ENCODE results near the gene CHRNA1.
"Not testable (repeated sequence)": the region's sequence is repeated elsewhere in the genome, so short reads cannot be mapped to it uniquely, and the experiment has no call there.

Gene CHRNA1

DNA sequence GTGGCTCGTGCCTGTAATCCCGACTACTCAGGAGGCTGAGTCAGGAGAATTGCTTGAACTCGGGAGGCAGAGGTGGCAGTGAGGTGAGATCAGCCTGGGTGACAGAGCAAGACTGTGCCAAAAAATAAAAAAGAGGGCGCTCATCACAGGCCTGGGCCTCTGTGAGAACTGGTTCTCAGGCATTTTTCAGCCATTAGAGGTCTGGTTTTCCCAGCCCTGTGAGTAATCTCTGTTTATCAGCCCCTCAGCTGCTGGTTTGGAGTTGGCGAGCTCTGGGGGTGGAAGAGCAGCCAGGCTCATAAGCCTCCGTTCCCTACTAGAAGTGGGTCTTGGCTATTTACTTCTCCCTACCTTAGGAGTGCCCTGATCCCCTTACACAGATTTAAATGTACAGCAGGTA is 53.1 kb downstream of the CHRNA1 start:
- no peak for DNase-seq

DNA sequence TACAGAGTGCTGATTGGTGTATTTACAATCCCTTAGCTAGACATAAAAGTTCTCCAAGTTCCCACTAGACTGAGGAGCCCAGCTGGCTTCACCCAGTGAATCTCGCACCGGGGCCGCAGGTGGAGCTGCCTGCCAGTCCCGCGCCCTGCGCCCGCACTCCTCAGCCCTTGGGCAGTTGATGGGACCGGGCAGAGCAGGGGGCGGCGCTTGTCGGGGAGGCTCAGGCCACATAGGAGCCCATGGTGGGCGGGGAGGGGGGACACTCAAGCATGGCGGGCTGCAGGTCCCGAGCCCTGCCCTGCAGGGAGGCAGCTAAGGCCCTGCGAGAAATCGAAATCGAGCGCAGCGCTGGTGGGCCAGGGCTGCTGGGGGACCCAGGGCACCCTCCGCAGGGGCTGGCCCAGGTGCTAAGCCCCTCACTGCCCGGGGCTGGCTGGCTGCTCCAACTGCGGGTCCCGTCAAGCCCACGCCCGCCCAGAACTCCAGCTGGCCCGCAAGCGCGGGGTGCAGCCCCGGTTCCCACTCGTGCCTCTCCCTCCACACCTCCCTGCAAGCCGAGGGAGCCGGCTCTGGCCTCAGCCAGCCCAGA is 54.8 kb downstream of the CHRNA1 start:
- not testable (repeated sequence) for DNase-seq

- DNase-seq = no peak
Observed at GRCh38 chr2:174708713-174709112, 55.6 kb downstream of the CHRNA1 start.

DNA sequence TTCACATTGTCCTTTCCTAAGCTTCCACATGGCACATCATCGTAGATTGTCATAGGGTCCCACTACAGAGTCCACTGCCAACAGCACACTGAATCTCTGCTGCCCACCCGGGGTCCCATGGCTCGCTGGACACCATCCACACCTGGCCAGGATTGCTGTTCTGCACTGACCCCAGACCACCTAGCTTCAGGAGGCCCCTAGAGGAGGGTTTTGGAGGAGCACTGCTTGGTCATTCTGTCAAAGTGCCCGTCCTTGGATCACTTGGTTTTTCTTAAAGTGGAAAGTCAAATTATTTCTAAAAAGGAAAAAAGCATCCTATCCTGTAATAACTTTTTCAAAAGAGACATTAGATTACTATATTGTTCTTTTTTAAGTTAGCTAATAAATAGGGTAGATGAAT is 59.0 kb downstream of the CHRNA1 start:
- DNase-seq = no peak

DNA sequence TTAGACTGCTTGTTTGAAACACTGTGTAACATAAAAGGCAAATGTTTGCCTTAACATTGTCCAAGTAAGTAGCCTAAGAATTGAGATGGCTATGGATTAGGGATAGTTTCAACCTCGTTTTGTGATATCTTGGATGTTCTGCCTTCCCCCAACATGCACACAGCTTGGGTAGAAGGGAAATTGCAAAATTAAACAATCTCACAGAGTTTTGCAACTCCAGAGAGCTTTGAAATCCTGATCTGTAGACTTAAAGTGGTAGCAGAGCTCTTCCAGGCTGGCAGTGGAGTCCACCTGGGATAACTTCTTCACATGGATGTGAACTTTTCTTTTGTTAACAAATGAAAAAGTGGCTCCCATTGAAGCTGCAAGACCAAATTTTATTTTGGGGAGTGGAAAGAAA is 59.6 kb downstream of the CHRNA1 start:
- DNase-seq = no peak

DNA sequence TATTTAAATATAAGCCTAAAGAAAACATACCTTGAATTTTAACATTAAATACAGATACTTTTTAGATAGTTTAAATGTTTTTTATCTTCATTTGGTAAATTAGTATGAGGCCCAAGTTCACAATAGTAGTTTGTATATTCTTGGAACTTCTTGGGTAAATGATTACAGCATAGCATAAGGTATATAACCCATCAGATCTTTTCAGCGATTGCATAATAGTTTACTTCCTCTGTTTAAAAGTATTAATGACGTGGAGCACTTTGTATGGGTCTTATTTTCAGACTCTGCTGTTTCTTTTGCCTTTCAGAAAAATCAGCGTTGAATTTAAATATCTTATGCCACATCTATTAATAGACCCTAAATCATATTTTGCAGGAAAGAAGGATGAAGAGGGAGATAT is 60.2 kb downstream of the CHRNA1 start:
- no peak for DNase-seq

DNA sequence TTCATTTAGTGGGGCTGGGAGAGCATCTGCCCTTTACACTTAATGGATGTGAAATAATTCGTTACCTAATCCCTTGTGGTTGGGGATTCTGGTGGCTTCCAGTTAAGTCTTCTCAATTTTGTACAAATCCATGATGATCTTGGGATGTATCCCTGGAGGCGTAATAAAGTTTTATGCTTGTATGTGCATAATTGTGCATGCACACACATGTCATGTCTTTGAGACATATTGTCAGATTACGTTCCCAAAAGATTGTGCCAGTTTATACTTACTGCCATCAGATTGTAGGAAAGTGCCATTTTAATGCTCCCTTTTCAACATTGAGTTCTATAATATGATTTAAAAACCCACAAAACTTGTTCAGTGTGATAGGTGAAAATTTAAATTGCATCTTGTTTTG is 60.8 kb downstream of the CHRNA1 start:
- DNase-seq = no peak

DNA sequence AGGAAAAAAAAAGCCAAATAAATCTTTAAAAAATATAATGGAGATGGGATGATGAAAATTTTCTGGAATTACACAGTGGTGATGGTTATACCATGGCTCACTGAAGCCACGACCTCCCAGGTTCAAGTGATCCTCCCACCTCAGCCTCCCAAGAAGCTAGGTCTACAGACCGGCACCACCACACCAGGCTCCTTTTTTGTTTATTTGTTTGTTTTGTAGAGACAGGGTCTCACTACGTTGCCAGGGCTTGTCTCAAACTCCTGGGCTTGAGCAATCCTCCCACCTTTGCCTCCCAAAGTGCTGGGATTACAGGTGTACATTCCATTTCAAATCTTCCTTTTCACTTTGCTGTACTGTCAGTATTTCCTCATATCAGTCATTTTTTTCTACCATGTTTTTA is 61.7 kb downstream of the CHRNA1 start:
- DNase-seq = no peak

DNA sequence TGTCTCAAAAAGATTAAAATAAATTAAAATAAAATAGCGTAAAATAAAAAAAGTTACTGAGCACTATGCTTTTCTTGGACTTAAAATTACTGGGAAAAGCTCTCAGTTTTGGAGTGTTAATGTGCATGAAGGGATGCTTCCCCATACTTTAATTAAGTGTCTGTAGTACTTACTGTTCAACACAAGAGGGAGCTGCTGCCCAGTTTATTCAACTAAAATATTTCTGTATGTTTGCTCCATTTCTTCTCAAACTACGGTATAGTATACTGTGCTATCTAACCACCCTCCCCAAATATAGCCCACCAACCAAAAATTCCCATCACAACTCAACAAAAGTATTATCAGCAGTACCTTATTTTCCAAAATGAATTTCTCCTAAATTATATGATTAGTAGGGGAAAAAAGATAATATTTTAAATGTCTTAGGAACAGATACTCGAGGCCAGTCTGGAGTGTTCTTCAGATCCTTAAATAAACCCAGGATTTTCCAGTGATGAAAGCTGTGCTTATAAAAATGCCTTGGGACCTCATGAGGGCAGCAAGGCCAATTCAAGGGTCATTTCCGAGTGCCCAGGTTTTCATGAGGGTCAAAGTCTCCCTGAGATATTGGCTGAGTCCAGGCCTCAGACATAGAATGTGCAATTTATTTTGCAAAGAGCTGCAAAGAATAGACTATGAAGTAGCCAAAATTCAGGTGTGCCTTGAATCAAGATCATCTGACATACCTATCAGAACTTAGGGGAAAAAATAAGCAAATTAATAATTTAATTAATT is 64.1 kb downstream of the CHRNA1 start:
- DNase-seq = no peak

Measured in stimulated activated CD4-positive, alpha-beta T cell treated with anti-CD3 and anti-CD28 coated beads, Interleukin-4, amount 100 ng/mL, for 4 hours (primary cell).